K562 (cell line): ENCODE measurements around the gene KLRD1. TPM values are rescaled to one million over a fixed set of nuclear protein-coding genes. Genes with fewer than 3 reads are reported as not detected.
A peak's percentile ranks its signal among the peaks of the same experiment; 100 is the strongest.

Experiments used
- ADNP ChIP-seq: fragments of 200-800 bp; sonication (Bioruptor generic); IDR thresholded peaks from 2 replicates; pipeline ENCODE4 v1.6.1; 2016; ENCODE audit warnings: missing genetic modification characterization, missing compliant biosample characterization
- ARNT ChIP-seq, 2 experiments: fragments of 450-650 bp; IDR thresholded peaks; 2 replicates each; pipeline ENCODE4 v1.6.1; 2016; ENCODE audit warnings: mild to moderate bottlenecking in 1 of 2
- CBX3 ChIP-seq, 2 experiments: IDR thresholded peaks; 1 replicate in 1 of 2; 2 replicates in 1 of 2; pipeline ENCODE4 v1.6.1; 2012; ENCODE audit warnings: inconsistent platforms in 2 of 2, low read length in 2 of 2, borderline replicate concordance in 1 of 2, control low read depth in 1 of 2
- E2F6 ChIP-seq, 2 experiments: IDR thresholded peaks; 2 replicates each; pipeline ENCODE4 v1.6.1; 2011; ENCODE audit warnings: borderline replicate concordance in 1 of 2, control low read depth in 1 of 2, low read depth in 1 of 2, low read length in 1 of 2, mild to moderate bottlenecking in 1 of 2, mixed read lengths in 1 of 2, moderate library complexity in 1 of 2; ENCODE audit not compliant: insufficient read depth in 1 of 2, insufficient read length in 1 of 2, poor library complexity in 1 of 2, severe bottlenecking in 1 of 2; ENCODE audit errors: extremely low read depth in 1 of 2
- FOXJ2 ChIP-seq: fragments of 200-800 bp; sonication (Bioruptor generic); IDR thresholded peaks from 2 replicates; pipeline ENCODE4 v1.6.1; 2016; ENCODE audit warnings: missing genetic modification characterization, missing compliant biosample characterization
- KLF16 ChIP-seq: IDR thresholded peaks from 2 replicates; pipeline ENCODE4 v1.6.1; 2016; ENCODE audit warnings: antibody characterized with exemption
- MCM7 ChIP-seq, 2 experiments: fragments of 450-650 bp; IDR thresholded peaks; 2 replicates each; pipeline ENCODE4 v1.6.1; 2016 to 2018
- NFATC3 ChIP-seq: fragments of 450-650 bp; IDR thresholded peaks from 2 replicates; pipeline ENCODE4 v1.6.1; 2017; ENCODE audit warnings: mild to moderate bottlenecking
- NFIC ChIP-seq: fragments of 450-650 bp; IDR thresholded peaks from 2 replicates; pipeline ENCODE4 v1.6.1; 2017; ENCODE audit warnings: mild to moderate bottlenecking, inconsistent platforms
- PURB ChIP-seq: sonication (generic); formaldehyde crosslinking; IDR thresholded peaks from 2 replicates; pipeline ENCODE4 v1.9.0; 2021; ENCODE audit warnings: low read depth, mild to moderate bottlenecking, missing genetic modification reagents
- RUNX1 ChIP-seq: sonication (generic); IDR thresholded peaks from 2 replicates; pipeline ENCODE4 v1.6.1; 2016; ENCODE audit warnings: antibody characterized with exemption, low read depth
- TAF9B ChIP-seq: fragments of 450-650 bp; IDR thresholded peaks from 2 replicates; pipeline ENCODE4 v1.6.1; 2018; ENCODE audit warnings: mild to moderate bottlenecking; ENCODE audit not compliant: partially characterized antibody
- ZNF384 ChIP-seq: IDR thresholded peaks from 2 replicates; pipeline ENCODE4 v1.6.1; 2012; ENCODE audit warnings: low read depth, low read length, improper control_type of control experiment
- ZNF445 ChIP-seq: fragments of 250-450 bp; sonication (Bioruptor Pico); IDR thresholded peaks from 2 replicates; pipeline ENCODE4 v1.4.0; 2020; ENCODE audit warnings: low read depth, mild to moderate bottlenecking, moderate library complexity
- ZNF512 ChIP-seq: IDR thresholded peaks from 2 replicates; pipeline ENCODE4 v1.6.1; 2016; ENCODE audit warnings: missing genetic modification characterization, missing compliant biosample characterization
- ZNF766 ChIP-seq: fragments of 200-800 bp; sonication (Bioruptor generic); conservative IDR thresholded peaks from 2 replicates; pipeline ENCODE4 v1.6.1; 2016; ENCODE audit warnings: missing genetic modification characterization, missing compliant biosample characterization
- ZNF77 ChIP-seq: fragments of 250-450 bp; sonication (Bioruptor Pico); IDR thresholded peaks from 2 replicates; pipeline ENCODE4 v1.5.0; 2020
- ZNF79 ChIP-seq: fragments of 250-450 bp; sonication (Bioruptor Pico); IDR thresholded peaks from 2 replicates; pipeline ENCODE4 v1.4.0; 2020; ENCODE audit warnings: low read depth, mild to moderate bottlenecking, moderate library complexity
- polyA plus RNA-seq, 8 experiments: library from polyadenylated mRNA; depleted of rRNA in 4 of 8; stranded (reverse) in 5 of 8; unstranded in 3 of 8; fragments of >200 nt; fragmentation: Nextera tagmentation in 2 of 8; fragmentation: Illumina TruSeq in 1 of 8; extraction: Ambion mirVana in 2 of 8; extraction: Trizol in 1 of 8; gene quantifications; 2 replicates each; pipeline versions ENCODE4 v1.2.1 to v1.2.3, GENCODE V29; 2011 to 2014; ENCODE audit warnings: inconsistent platforms in 1 of 8, missing spikeins in 1 of 8
- total RNA-seq, 7 experiments: library from RNA; depleted of rRNA in 6 of 7; stranded (reverse); fragments of >200 nt in 6 of 7; fragmentation: Illumina TruSeq in 2 of 7; extraction: Trizol in 2 of 7; gene quantifications; 2 replicates each; pipeline versions ENCODE4 v1.2.1 to v1.2.3, GENCODE V29; 2011 to 2021; ENCODE audit warnings: low replicate concordance in 1 of 7
- TF ChIP-seq, protein P1 (sequence below): fragments of 200-800 bp; sonication (Bioruptor generic); IDR thresholded peaks from 2 replicates; pipeline ENCODE4 v1.6.1; 2017; ENCODE audit warnings: missing genetic modification characterization, missing compliant biosample characterization
- TF ChIP-seq, protein P2 (sequence below): sonication (generic); formaldehyde crosslinking; IDR thresholded peaks from 2 replicates; pipeline ENCODE4 v1.8.0; 2022; ENCODE audit warnings: mild to moderate bottlenecking, missing genetic modification reagents
- TF ChIP-seq, protein P3 (sequence below): fragments of 450-650 bp; IDR thresholded peaks from 2 replicates; pipeline ENCODE4 v1.6.1; 2017; ENCODE audit warnings: mild to moderate bottlenecking, moderate library complexity

Gene KLRD1
- total and polyA plus RNA-seq, 9 of the 15 experiments (the other 6 are each of a cell fraction or from before 2014, with no cell fraction given) = not detected

DNA sequence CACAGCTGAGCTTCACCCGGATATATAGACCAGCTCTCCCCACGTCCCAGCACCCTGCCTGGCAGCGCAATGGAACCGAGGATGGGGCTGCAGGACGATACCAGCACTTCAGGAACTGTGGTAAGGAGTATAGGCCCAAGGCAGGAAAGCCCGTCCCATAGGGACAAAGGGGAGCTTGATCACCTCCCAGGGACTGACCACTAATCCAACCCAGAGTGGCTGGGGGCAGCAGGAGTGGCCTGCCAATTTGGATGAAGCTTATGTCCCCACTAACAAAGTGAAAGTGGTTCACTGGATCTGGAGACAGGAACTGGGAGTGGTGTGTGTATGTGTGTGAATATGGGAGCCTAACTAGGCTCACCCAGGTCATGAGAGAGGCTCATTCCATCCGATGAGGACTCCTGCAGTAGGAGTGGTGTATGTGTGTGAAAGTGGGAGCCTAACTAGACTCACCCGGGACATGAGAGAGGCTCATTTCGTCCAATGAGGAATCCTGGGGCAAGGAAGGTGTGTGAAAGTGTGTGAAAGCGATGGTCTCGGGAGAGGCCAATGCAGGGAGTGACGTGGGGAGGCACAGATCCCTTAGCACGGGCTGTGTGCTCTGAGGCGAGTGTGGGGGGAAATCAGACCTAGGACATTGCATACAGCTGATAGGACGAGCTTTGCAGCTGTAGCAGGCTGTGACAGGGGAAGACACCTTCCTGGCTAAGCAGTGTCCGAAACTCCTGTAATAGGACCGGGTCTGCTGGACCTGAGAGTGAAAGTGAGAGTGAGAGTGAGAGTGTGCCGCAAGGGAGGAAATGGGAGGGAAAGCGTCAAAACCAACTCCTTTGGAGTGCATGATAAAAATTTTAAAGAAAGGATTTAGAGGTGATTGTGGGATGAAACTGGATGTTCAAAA is 56.5 kb downstream of the KLRD1 start (continued):
- TF ChIP-seq CBX3 (IDR thresholded peaks at IDR 0.05; ENCODE audit: borderline replicate concordance in 1 of 2, low read length in 2 of 2) (no peak), ZNF79 (CRISPR knock-in tag) (no peak), MCM7 (IDR thresholded peaks at IDR 0.05) (no peak), FOXJ2 (no peak), KLF16 (no peak), E2F6 (IDR thresholded peaks at IDR 0.05; ENCODE audit: borderline replicate concordance in 1 of 2, extremely low read depth in 1 of 2, insufficient read depth in 1 of 2, insufficient read length in 1 of 2, low read depth in 1 of 2, low read length in 1 of 2, poor library complexity in 1 of 2, severe bottlenecking in 1 of 2) (peak in 1 of 2 experiments; percentile 22), ZNF445 (no peak), ZNF766 (no peak), ZNF512 (tag) (no peak), RUNX1 (no peak), NFIC (no peak), ADNP (tag) (no peak), NFATC3 (no peak), ARNT (IDR thresholded peaks at IDR 0.05) (0 out of 4 replicates have a peak, but pooled peaks of 1 of the 2 experiments have one; percentile 41), ZNF77 (CRISPR knock-in tag) (no peak), PURB (CRISPR knock-in tag) (no peak), ZNF384 (no peak), TAF9B (peak; percentile 67)
- TF ChIP-seq, protein P1, sequence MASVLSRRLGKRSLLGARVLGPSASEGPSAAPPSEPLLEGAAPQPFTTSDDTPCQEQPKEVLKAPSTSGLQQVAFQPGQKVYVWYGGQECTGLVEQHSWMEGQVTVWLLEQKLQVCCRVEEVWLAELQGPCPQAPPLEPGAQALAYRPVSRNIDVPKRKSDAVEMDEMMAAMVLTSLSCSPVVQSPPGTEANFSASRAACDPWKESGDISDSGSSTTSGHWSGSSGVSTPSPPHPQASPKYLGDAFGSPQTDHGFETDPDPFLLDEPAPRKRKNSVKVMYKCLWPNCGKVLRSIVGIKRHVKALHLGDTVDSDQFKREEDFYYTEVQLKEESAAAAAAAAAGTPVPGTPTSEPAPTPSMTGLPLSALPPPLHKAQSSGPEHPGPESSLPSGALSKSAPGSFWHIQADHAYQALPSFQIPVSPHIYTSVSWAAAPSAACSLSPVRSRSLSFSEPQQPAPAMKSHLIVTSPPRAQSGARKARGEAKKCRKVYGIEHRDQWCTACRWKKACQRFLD = no peak; the same call in 1 of the 2 replicates
- TF ChIP-seq, protein P2, sequence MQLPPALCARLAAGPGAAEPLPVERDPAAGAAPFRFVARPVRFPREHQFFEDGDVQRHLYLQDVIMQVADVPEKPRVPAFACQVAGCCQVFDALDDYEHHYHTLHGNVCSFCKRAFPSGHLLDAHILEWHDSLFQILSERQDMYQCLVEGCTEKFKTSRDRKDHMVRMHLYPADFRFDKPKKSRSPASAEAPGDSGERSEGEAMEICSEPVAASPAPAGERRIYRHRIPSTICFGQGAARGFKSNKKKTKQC = 0 out of 2 replicates have a peak, but pooled peaks have one; percentile 16
- TF ChIP-seq, protein P3, sequence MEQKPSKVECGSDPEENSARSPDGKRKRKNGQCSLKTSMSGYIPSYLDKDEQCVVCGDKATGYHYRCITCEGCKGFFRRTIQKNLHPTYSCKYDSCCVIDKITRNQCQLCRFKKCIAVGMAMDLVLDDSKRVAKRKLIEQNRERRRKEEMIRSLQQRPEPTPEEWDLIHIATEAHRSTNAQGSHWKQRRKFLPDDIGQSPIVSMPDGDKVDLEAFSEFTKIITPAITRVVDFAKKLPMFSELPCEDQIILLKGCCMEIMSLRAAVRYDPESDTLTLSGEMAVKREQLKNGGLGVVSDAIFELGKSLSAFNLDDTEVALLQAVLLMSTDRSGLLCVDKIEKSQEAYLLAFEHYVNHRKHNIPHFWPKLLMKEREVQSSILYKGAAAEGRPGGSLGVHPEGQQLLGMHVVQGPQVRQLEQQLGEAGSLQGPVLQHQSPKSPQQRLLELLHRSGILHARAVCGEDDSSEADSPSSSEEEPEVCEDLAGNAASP = no peak
